ENCODE results near the gene RNF182. TPM values are rescaled to one million over a fixed set of nuclear protein-coding genes. Genes with fewer than 3 reads are reported as not detected.
"Not testable (repeated sequence)": the region's sequence is repeated elsewhere in the genome, so short reads cannot be mapped to it uniquely, and the experiment has no call there.

The RNF182 gene
- total RNA-seq, 1 donor: 3.3 TPM

GRCh38 chr6:14016432-14016831 is 91.7 kb downstream of the RNF182 start:
- no peak for TF ChIP-seq CTCF (IDR thresholded peaks at IDR 0.05; ENCODE audit: extremely low read depth, low read depth, low read length)
- Histone ChIP-seq H3K4me3 (ENCODE audit: insufficient read depth, low read length) (no peak overlapping the region), H3K9me3 (ENCODE audit: low read depth, low read length) (no peaks in the 10 kb centered on the region), H2AFZ (ENCODE audit: low read length) (no peak overlapping the region), H3K27ac (ENCODE audit: low read depth, low read length) (no peak overlapping the region), H3K4me2 (ENCODE audit: insufficient read depth, low read length) (no peak overlapping the region), H4K20me1 (ENCODE audit: insufficient read depth, low read length) (no peaks in the 10 kb centered on the region), H3K36me3 (ENCODE audit: insufficient read depth, low read length) (no peaks in the 10 kb centered on the region), H3K4me1 (ENCODE audit: insufficient read depth, low read length) (no peaks in the 10 kb centered on the region), H3K27me3 (ENCODE audit: insufficient read depth, low read length) (no peaks in the 10 kb centered on the region), H3K79me2 (ENCODE audit: insufficient read depth, low read length) (no peaks in the 10 kb centered on the region)
- DNase-seq (ENCODE audit: insufficient read length, low spot score, missing footprints): no peak

- no peak overlapping the region for H3K27ac ChIP-seq (ENCODE audit: low read depth, low read length)
- no peak overlapping the region for H3K4me2 ChIP-seq (ENCODE audit: insufficient read depth, low read length)
- H3K36me3 ChIP-seq (ENCODE audit: insufficient read depth, low read length): no peaks in the 10 kb centered on the region
- H3K4me3 ChIP-seq (ENCODE audit: insufficient read depth, low read length): no peak overlapping the region
- no peaks in the 10 kb centered on the region for H3K4me1 ChIP-seq (ENCODE audit: insufficient read depth, low read length)
- H3K79me2 ChIP-seq (ENCODE audit: insufficient read depth, low read length): no peaks in the 10 kb centered on the region
- H2AFZ ChIP-seq (ENCODE audit: low read length): no peak overlapping the region
- TF ChIP-seq CTCF (IDR thresholded peaks at IDR 0.05; ENCODE audit: extremely low read depth, low read depth, low read length): no peak
- no peaks in the 10 kb centered on the region for H4K20me1 ChIP-seq (ENCODE audit: insufficient read depth, low read length)
- no peaks in the 10 kb centered on the region for H3K9me3 ChIP-seq (ENCODE audit: low read depth, low read length)
- DNase-seq (ENCODE audit: insufficient read length, low spot score, missing footprints): no peak
- no peaks in the 10 kb centered on the region for H3K27me3 ChIP-seq (ENCODE audit: insufficient read depth, low read length)
Measured at GRCh38 chr6:14016935-14017625, 92.3 kb downstream of the RNF182 start.

GRCh38 chr6:14017626-14018475 is 93.1 kb downstream of the RNF182 start:
- no peak for TF ChIP-seq CTCF (IDR thresholded peaks at IDR 0.05; ENCODE audit: extremely low read depth, low read depth, low read length)
- Histone ChIP-seq H2AFZ (ENCODE audit: low read length) (no peak overlapping the region), H3K4me3 (ENCODE audit: insufficient read depth, low read length) (no peak overlapping the region), H3K27me3 (ENCODE audit: insufficient read depth, low read length) (no peaks in the 10 kb centered on the region), H3K79me2 (ENCODE audit: insufficient read depth, low read length) (no peaks in the 10 kb centered on the region), H3K27ac (ENCODE audit: low read depth, low read length) (no peak overlapping the region), H3K4me2 (ENCODE audit: insufficient read depth, low read length) (no peak overlapping the region), H3K36me3 (ENCODE audit: insufficient read depth, low read length) (no peaks in the 10 kb centered on the region), H3K9me3 (ENCODE audit: low read depth, low read length) (no peaks in the 10 kb centered on the region), H4K20me1 (ENCODE audit: insufficient read depth, low read length) (no peaks in the 10 kb centered on the region), H3K4me1 (ENCODE audit: insufficient read depth, low read length) (no peaks in the 10 kb centered on the region)
- DNase-seq (ENCODE audit: insufficient read length, low spot score, missing footprints): no peak

GRCh38 chr6:14018559-14018958 is 93.8 kb downstream of the RNF182 start:
- H3K4me1 ChIP-seq (ENCODE audit: insufficient read depth, low read length); H3K9me3 ChIP-seq (ENCODE audit: low read depth, low read length): not testable (repeated sequence)

More at GRCh38 chr6:14018559-14018958, 93.8 kb downstream of the RNF182 start:
- not testable (repeated sequence) for DNase-seq (ENCODE audit: insufficient read length, low spot score, missing footprints); H3K79me2 ChIP-seq (ENCODE audit: insufficient read depth, low read length); H4K20me1 ChIP-seq (ENCODE audit: insufficient read depth, low read length); H3K27ac ChIP-seq (ENCODE audit: low read depth, low read length); H3K27me3 ChIP-seq (ENCODE audit: insufficient read depth, low read length); H3K36me3 ChIP-seq (ENCODE audit: insufficient read depth, low read length); H3K4me3 ChIP-seq (ENCODE audit: insufficient read depth, low read length); H3K4me2 ChIP-seq (ENCODE audit: insufficient read depth, low read length); H2AFZ ChIP-seq (ENCODE audit: low read length)
